Measurements from ENCODE around the gene GAPDHS.

- TF ChIP-seq EZH2 (IDR thresholded peaks at IDR 0.05; ENCODE audit: insufficient read depth, poor library complexity, severe bottlenecking) (no peak), EZH2phosphoT487 (IDR thresholded peaks at IDR 0.05; ENCODE audit: insufficient read depth, low read depth) (no peak)
Observed at GRCh38 chr19:35533822-35534392, 651 bp downstream of the GAPDHS start.

Data from GM23248 (cell line).